Trophoblast cell (in vitro differentiated cells and primary cell): ENCODE measurements around the gene ICA1L.
A peak's percentile ranks its signal among the peaks of the same experiment; 100 is the strongest.

ENCODE experiments used
- DNase-seq, 2 donors: peaks; one replicate each; pipeline ENCODE4 v3.0.0-alpha.2; 2016
- H2AFZ ChIP-seq: 2 replicates; pipeline ENCODE4 v1.6.1; 2013; ENCODE audit warnings: low read length, moderate library complexity, mild to moderate bottlenecking; ENCODE audit not compliant: insufficient read depth, poor library complexity
- H2AK5ac ChIP-seq: 2 replicates; pipeline ENCODE4 v1.6.1; 2013; ENCODE audit warnings: mild to moderate bottlenecking, low read length
- H2BK120ac ChIP-seq: 2 replicates; pipeline ENCODE4 v1.6.1; 2013; ENCODE audit warnings: low read length, mild to moderate bottlenecking, moderate library complexity; ENCODE audit not compliant: insufficient read depth, poor library complexity
- H2BK12ac ChIP-seq: 2 replicates; pipeline ENCODE4 v1.6.1; 2013; ENCODE audit warnings: mild to moderate bottlenecking, low read length, moderate library complexity
- H2BK5ac ChIP-seq: 2 replicates; pipeline ENCODE4 v1.6.1; 2013; ENCODE audit warnings: low read length, low read depth, moderate library complexity, mild to moderate bottlenecking; ENCODE audit not compliant: poor library complexity
- H3K14ac ChIP-seq: 2 replicates; pipeline ENCODE4 v1.6.1; 2013; ENCODE audit warnings: mild to moderate bottlenecking, low read length
- H3K18ac ChIP-seq: 2 replicates; pipeline ENCODE4 v1.6.1; 2013; ENCODE audit warnings: mild to moderate bottlenecking, low read length
- H3K23ac ChIP-seq: 2 replicates; pipeline ENCODE4 v1.6.1; 2013; ENCODE audit warnings: low read length
- H3K27ac ChIP-seq: 2 replicates; pipeline ENCODE4 v1.5.1; 2013; ENCODE audit warnings: low read depth, mild to moderate bottlenecking, inconsistent platforms, low read length, moderate library complexity
- H3K27me3 ChIP-seq: 2 replicates; pipeline ENCODE4 v1.6.1; 2013; ENCODE audit warnings: inconsistent platforms, mild to moderate bottlenecking, low read length, moderate library complexity; ENCODE audit not compliant: insufficient read depth
- H3K36me3 ChIP-seq, 2 experiments: 1 replicate in 1 of 2; 2 replicates in 1 of 2; pipeline ENCODE4 v1.6.1; 2013; ENCODE audit warnings: low read length in 2 of 2, mild to moderate bottlenecking in 2 of 2, moderate library complexity in 1 of 2; ENCODE audit not compliant: insufficient read depth in 2 of 2, control insufficient read depth in 1 of 2
- H3K4ac ChIP-seq: 2 replicates; pipeline ENCODE4 v1.6.1; 2013; ENCODE audit warnings: low read depth, mild to moderate bottlenecking, low read length, moderate library complexity
- H3K4me1 ChIP-seq, 2 experiments: 1 replicate in 1 of 2; 2 replicates in 1 of 2; pipeline ENCODE4 v1.6.1; 2013; ENCODE audit warnings: low read length in 2 of 2, mild to moderate bottlenecking in 2 of 2, moderate library complexity in 1 of 2; ENCODE audit not compliant: insufficient read depth in 2 of 2, control insufficient read depth in 1 of 2
- H3K4me2 ChIP-seq: 2 replicates; pipeline ENCODE4 v1.6.1; 2013; ENCODE audit warnings: inconsistent platforms, mild to moderate bottlenecking, low read length, moderate library complexity
- H3K4me3 ChIP-seq: 2 replicates; pipeline ENCODE4 v1.5.1; 2013; ENCODE audit warnings: mild to moderate bottlenecking, low read depth, low read length, inconsistent platforms
- H3K79me1 ChIP-seq: one replicate; pipeline ENCODE4 v1.6.1; 2013; ENCODE audit warnings: low read length
- H3K79me2 ChIP-seq: 2 replicates; pipeline ENCODE4 v1.6.1; 2013; ENCODE audit warnings: low read length, mild to moderate bottlenecking; ENCODE audit not compliant: control insufficient read depth, insufficient read depth, poor library complexity
- H3K9ac ChIP-seq: 2 replicates; pipeline ENCODE4 v1.6.1; 2013; ENCODE audit warnings: mild to moderate bottlenecking, low read length
- H3K9me3 ChIP-seq: 2 replicates; pipeline ENCODE4 v1.6.1; 2013; ENCODE audit warnings: low read depth, mild to moderate bottlenecking, control low read depth, inconsistent platforms, low read length; ENCODE audit not compliant: insufficient read depth
- H4K12ac ChIP-seq: 2 replicates; pipeline ENCODE4 v1.6.1; 2013; ENCODE audit warnings: low read depth, mild to moderate bottlenecking, low read length, moderate library complexity
- H4K8ac ChIP-seq: 2 replicates; pipeline ENCODE4 v1.6.1; 2013; ENCODE audit warnings: low read depth, mild to moderate bottlenecking, low read length, moderate library complexity
- H4K91ac ChIP-seq: one replicate; pipeline ENCODE4 v1.6.1; 2013; ENCODE audit warnings: low read depth, mild to moderate bottlenecking, low read length, moderate library complexity
- WGBS: extraction: QIAGEN DNeasy Blood & Tissue Kit; methylation state at CpG from one replicate; pipeline ENCODE4 v1.1.7; 2013; ENCODE audit warnings: missing lambda C conversion rate; ENCODE audit not compliant: insufficient read length, insufficient coverage; ENCODE audit errors: extremely low coverage; 5-methylcytosine and 5-hydroxymethylcytosine counted together

ICA1L gene

GRCh38 chr2:202771336-202771735 lies 100.2 kb downstream of the ICA1L start:
- no peak overlapping the region for H2BK12ac ChIP-seq
- H2BK5ac ChIP-seq: no peak overlapping the region
- no peak overlapping the region for H2AFZ ChIP-seq
- H3K27ac ChIP-seq: no peak overlapping the region
- H3K79me1 ChIP-seq: no peaks in the 10 kb centered on the region
- H3K4me2 ChIP-seq: no peak overlapping the region
- H3K9ac ChIP-seq: no peak overlapping the region
- no peak overlapping the region for H4K91ac ChIP-seq
- H2BK120ac ChIP-seq: no peak overlapping the region
- H3K4me1 ChIP-seq: no peaks in the 10 kb centered on the region
- no peak overlapping the region for H3K4me3 ChIP-seq
- no peak overlapping the region for H3K18ac ChIP-seq
- H3K9me3 ChIP-seq: no peaks in the 10 kb centered on the region
- no peak overlapping the region for H4K8ac ChIP-seq
- H3K14ac ChIP-seq: no peak overlapping the region
- no peak overlapping the region for H2AK5ac ChIP-seq
- peaks cover 2 to 5% of the 10 kb centered on the region in 2 experiments for H3K36me3 ChIP-seq
- DNase-seq: no peak
- no peaks in the 10 kb centered on the region for H3K79me2 ChIP-seq
- no peak overlapping the region for H4K12ac ChIP-seq
- no peak overlapping the region for H3K4ac ChIP-seq
- WGBS: no CpG with 5 or more reads among the region's 1 CpG
- H3K23ac ChIP-seq: no peak overlapping the region
- H3K27me3 ChIP-seq: no peaks in the 10 kb centered on the region

- no peaks in the 10 kb centered on the region for H3K79me2 ChIP-seq
- H3K4me2 ChIP-seq: no peak overlapping the region
- H3K4me1 ChIP-seq: peaks cover 4 to 5% of the 10 kb centered on the region in 2 experiments
- H3K23ac ChIP-seq: no peak overlapping the region
- H3K27me3 ChIP-seq: no peaks in the 10 kb centered on the region
- no peak overlapping the region for H3K18ac ChIP-seq
- H3K79me1 ChIP-seq: no peaks in the 10 kb centered on the region
- H4K91ac ChIP-seq: no peak overlapping the region
- H3K9ac ChIP-seq: no peak overlapping the region
- no peak for DNase-seq
- no peak overlapping the region for H2AFZ ChIP-seq
- no peak overlapping the region for H2AK5ac ChIP-seq
- H3K36me3 ChIP-seq: peaks cover 0 to 2% of the 10 kb centered on the region in 2 experiments
- H3K4me3 ChIP-seq: no peak overlapping the region
- H4K12ac ChIP-seq: no peak overlapping the region
- H4K8ac ChIP-seq: no peak overlapping the region
- no peaks in the 10 kb centered on the region for H3K9me3 ChIP-seq
- H2BK5ac ChIP-seq: no peak overlapping the region
- no peak overlapping the region for H2BK12ac ChIP-seq
- no peak overlapping the region for H3K4ac ChIP-seq
- no peak overlapping the region for H3K14ac ChIP-seq
- no peak overlapping the region for H2BK120ac ChIP-seq
- no peak overlapping the region for H3K27ac ChIP-seq
Measured at GRCh38 chr2:202769201-202769600, 102.4 kb downstream of the ICA1L start.

GRCh38 chr2:202768273-202768672 lies 103.3 kb downstream of the ICA1L start:
- no peak overlapping the region for H3K9ac ChIP-seq

GRCh38 chr2:202765436-202765835 lies 106.1 kb downstream of the ICA1L start:
- Histone ChIP-seq H2AK5ac (no peak overlapping the region), H3K79me1 (no peaks in the 10 kb centered on the region), H2AFZ (no peak overlapping the region), H2BK12ac (no peak overlapping the region), H3K4me2 (no peak overlapping the region), H3K9me3 (no peaks in the 10 kb centered on the region), H3K14ac (no peak overlapping the region), H3K27me3 (no peaks in the 10 kb centered on the region), H4K8ac (no peak overlapping the region), H3K27ac (peak overlapping the region; percentile 7), H3K79me2 (no peaks in the 10 kb centered on the region), H2BK5ac (no peak overlapping the region), H3K4ac (no peak overlapping the region), H3K23ac (no peak overlapping the region), H3K9ac (no peak overlapping the region), H3K4me3 (no peak overlapping the region), H4K12ac (no peak overlapping the region), H3K4me1 (peaks cover 4 to 5% of the 10 kb centered on the region in 2 experiments), H3K36me3 (peaks cover 0 to 4% of the 10 kb centered on the region in 2 experiments), H3K18ac (no peak overlapping the region), H2BK120ac (no peak overlapping the region), H4K91ac (peak overlapping the region; percentile 7)
- DNase-seq: no peak
- WGBS: no CpG with 5 or more reads among the region's 5 CpGs

More at GRCh38 chr2:202768273-202768672, 103.3 kb downstream of the ICA1L start:
- H3K14ac ChIP-seq: no peak overlapping the region
- H3K27ac ChIP-seq: no peak overlapping the region
- no peak overlapping the region for H4K91ac ChIP-seq
- H3K4me1 ChIP-seq: peaks cover 4 to 5% of the 10 kb centered on the region in 2 experiments
- no peaks in the 10 kb centered on the region for H3K79me1 ChIP-seq
- no peak overlapping the region for H2AK5ac ChIP-seq
- H3K36me3 ChIP-seq: peaks cover 0 to 4% of the 10 kb centered on the region in 2 experiments
- H3K4me3 ChIP-seq: no peak overlapping the region
- H4K12ac ChIP-seq: no peak overlapping the region
- no peak overlapping the region for H2BK5ac ChIP-seq
- no peaks in the 10 kb centered on the region for H3K9me3 ChIP-seq
- no peak overlapping the region for H3K4ac ChIP-seq
- no peak overlapping the region for H3K23ac ChIP-seq
- H3K27me3 ChIP-seq: no peaks in the 10 kb centered on the region
- H4K8ac ChIP-seq: no peak overlapping the region
- no peak overlapping the region for H2AFZ ChIP-seq
- no peak overlapping the region for H3K18ac ChIP-seq
- no peaks in the 10 kb centered on the region for H3K79me2 ChIP-seq
- H3K4me2 ChIP-seq: no peak overlapping the region
- DNase-seq: no peak
- no peak overlapping the region for H2BK12ac ChIP-seq
- no peak overlapping the region for H2BK120ac ChIP-seq
